GM10248 (cell line): Measurements from ENCODE around the gene NAA60.

Source experiments
- CTCF ChIA-PET: fragments of 300-600 bp; sonication (Branson Sonifier 250); formaldehyde crosslinking; extraction: SDS; loops from one replicate; lab custom pipeline; 2021; ENCODE audit warnings: antibody characterized with exemption; lab: Yijun Ruan, JAX
- POLR2A ChIA-PET: fragments of 350-650 bp; sonication (Branson Sonifier 250); formaldehyde crosslinking; extraction: SDS; loops from one replicate; lab custom pipeline; 2020; ENCODE audit warnings: antibody characterized with exemption; lab: Yijun Ruan, JAX
- DNase-seq: peaks from one replicate; pipeline ENCODE4 v3.0.0; 2012; ENCODE audit errors: extremely low spot score
- CTCF ChIP-seq: IDR thresholded peaks from 2 replicates; pipeline ENCODE4 v1.5.1; 2012; ENCODE audit warnings: mild to moderate bottlenecking, low read depth; ENCODE audit errors: extremely low read depth, missing control alignments, control extremely low read depth

The NAA60 gene

DNA sequence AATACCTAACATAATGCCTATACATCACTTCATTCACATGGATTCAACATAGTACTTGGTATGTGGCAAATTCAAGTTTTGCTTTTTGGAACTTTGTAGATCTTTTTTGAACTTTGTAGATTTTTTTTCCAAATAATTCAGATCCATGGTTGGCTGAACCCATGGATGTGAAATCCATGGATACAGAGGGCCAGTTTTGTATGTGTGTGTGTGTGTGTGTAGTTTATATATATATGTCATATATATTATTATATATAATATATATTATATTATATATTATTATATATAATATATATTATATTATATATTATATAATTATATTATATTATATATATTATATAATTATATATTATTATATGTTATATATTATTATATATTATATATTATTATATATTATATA lies 85.7 kb downstream of the NAA60 start:
- DNase-seq, result no peak
- ChIA-PET POLR2A (no interaction called here), CTCF (interaction anchor here (1.1 kb wide), 1 partner anchor 12 kb away, joined by 4 read pairs; no protein-coding TSS in a partner anchor)
- no peak for TF ChIP-seq CTCF

DNA sequence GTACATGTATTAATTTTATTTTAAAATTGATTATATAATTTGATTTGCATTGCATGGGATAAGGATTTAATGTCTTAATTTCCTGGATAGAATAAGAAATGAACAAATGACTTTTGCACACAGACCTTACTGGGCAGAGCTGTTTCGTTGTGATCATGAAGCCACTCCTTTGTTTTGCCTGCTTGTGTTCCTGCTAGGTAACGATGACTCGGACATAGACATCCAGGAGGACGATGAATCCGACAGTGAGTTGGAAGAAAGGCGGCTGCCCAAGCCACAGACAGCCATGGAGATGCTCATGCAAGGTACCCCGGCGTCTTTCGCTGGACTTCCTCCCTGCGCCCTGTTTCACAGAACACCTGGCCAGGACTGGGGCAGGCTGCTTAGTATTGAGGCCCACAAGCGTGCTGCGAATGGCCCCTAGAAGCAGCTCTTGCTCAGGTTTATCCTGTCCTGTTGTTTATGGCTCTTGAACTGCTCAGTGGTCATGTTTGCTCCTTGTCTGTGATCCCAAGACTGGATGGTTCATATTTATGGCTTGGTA lies 87.0 kb downstream of the NAA60 start:
- CTCF ChIA-PET, result no interaction called here
- DNase-seq, result no peak
- POLR2A ChIA-PET, result no interaction called here
- no peak for TF ChIP-seq CTCF

DNA sequence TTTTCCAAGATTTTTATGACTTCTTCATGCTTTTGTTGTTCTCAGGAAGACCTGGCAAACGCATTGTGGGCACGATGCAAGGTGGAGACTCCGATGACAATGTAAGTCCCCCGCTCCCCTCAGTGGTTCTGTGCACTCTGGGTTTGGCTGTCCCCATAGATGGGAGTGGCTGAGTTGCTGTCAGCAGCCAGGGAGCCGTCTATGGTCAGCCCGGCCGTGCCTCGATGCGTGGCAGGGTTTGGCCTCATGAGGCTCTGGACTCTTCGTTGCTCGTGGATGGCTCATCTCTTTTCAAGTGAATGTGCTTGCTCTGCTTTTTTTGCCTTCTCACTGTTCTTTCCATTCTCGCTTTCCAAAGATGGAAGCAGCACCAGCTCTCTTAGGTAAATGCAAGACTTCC lies 89.3 kb downstream of the NAA60 start:
- CTCF ChIA-PET, result interaction anchor here (1.3 to 1.4 kb wide), 2 partner anchors 10 to 14 kb away, joined by 3 to 4 read pairs; no protein-coding TSS in a partner anchor
- DNase-seq, result no peak
- TF ChIP-seq CTCF, result no peak
- POLR2A ChIA-PET, result no interaction called here

DNA sequence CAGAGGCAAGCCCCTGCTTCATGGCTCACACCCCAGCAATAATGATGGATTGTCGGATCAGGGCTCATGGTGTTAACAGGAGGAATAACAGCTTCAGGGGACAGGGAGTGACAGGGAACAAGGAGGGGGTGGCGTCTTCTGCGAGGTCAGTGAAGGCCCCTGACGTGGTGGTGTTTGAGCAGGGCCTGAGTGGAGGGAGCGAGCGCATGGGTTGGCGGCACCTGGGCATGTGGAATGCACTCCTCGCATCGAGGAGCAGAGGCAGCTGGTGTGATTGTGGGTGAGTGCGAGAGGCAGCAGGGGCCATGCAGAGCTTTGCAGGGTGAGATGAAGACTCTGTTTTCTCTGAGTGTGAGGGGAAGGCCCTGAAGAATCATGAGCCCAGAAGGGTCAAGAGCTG lies 90.6 kb downstream of the NAA60 start:
- POLR2A ChIA-PET, result no interaction called here
- DNase-seq, result no peak
- TF ChIP-seq CTCF, result no peak
- CTCF ChIA-PET, result interaction anchor here (1.2 to 1.4 kb wide), 2 partner anchors 9 to 10 kb away, joined by 3 read pairs; no protein-coding TSS in a partner anchor

GRCh38 chr16:3536271-3536731 lies 92.8 kb downstream of the NAA60 start:
- TF ChIP-seq CTCF, result no peak
- CTCF ChIA-PET, result interaction anchor here (0.9 kb wide), 1 partner anchor 13 kb away, joined by 4 read pairs; no protein-coding TSS in a partner anchor
- POLR2A ChIA-PET, result no interaction called here
- DNase-seq, result no peak
